Measurements from ENCODE around the gene CDKL2.

Gene CDKL2

DNA sequence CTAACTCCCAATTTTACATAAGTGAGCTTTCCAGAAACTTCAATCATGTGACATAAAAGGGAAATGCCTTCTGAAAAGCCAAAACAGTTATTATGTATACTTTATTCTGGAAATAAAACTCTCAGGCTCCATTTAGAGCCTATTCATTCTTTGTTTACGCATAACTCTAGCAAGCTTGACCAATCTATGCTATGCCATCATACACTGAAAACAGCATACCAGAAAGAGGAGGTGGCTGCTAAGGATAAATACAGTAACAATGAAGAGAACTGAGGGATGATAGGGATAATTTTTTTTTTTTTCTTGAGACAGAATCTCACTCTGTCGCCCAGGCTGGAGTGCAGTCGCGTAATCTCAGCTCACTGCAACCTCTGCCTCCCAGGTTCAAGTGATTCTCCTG is 24.4 kb downstream of the CDKL2 start:
- no CpG with 5 or more reads among the region's 4 CpGs for WGBS, 2 experiments (ENCODE audit: insufficient coverage in 2 of 2)
- no peak overlapping the region for H3K27ac ChIP-seq (ENCODE audit: low read depth, low read length, severe bottlenecking)

DNA sequence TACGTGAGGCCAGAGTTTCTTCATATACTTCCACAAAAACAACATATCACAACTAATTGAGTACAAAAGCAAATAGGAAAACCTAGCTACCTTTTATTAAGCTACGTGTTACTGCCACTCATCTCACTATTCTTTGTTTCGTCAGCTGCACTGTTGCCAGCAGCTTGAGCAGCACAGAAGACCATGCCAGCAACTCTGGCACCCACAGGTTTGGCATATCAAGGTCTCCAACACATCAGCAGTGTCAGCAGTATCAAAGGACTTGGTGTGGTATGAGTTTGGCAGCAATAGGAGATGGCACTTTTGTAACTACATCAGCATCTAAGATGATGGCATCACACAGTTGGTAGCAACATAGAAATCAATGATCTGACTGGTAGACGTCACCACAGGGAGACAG is 30.7 kb downstream of the CDKL2 start:
- Histone ChIP-seq H3K27ac (ENCODE audit: low read depth, low read length, severe bottlenecking) (no peak overlapping the region), H3K36me3 (ENCODE audit: control insufficient read depth, insufficient read depth, low read length) (no peaks in the 10 kb centered on the region), H3K9me3 (ENCODE audit: control insufficient read depth, low read length) (no peaks in the 10 kb centered on the region), H3K4me3 (ENCODE audit: extremely low read depth, insufficient read depth, low read length, poor library complexity, severe bottlenecking) (no peak overlapping the region), H3K4me1 (ENCODE audit: control insufficient read depth, insufficient read depth, low read length, poor library complexity, severe bottlenecking) (peaks cover 4% of the 10 kb centered on the region)
- 91 to 96% methylated on average over 3 to 4 of the region's 4 CpGs for WGBS, 2 experiments (ENCODE audit: insufficient coverage in 2 of 2)

More for the DNA sequence above, 24.4 kb downstream of the CDKL2 start:
- Histone ChIP-seq H3K9me3 (ENCODE audit: control insufficient read depth, low read length) (no peaks in the 10 kb centered on the region), H3K36me3 (ENCODE audit: control insufficient read depth, insufficient read depth, low read length) (no peaks in the 10 kb centered on the region), H3K4me3 (ENCODE audit: extremely low read depth, insufficient read depth, low read length, poor library complexity, severe bottlenecking) (no peak overlapping the region), H3K4me1 (ENCODE audit: control insufficient read depth, insufficient read depth, low read length, poor library complexity, severe bottlenecking) (no peaks in the 10 kb centered on the region)

- no peaks in the 10 kb centered on the region for H3K9me3 ChIP-seq (ENCODE audit: control insufficient read depth, low read length)
- peaks cover 4% of the 10 kb centered on the region for H3K4me1 ChIP-seq (ENCODE audit: control insufficient read depth, insufficient read depth, low read length, poor library complexity, severe bottlenecking)
- no peaks in the 10 kb centered on the region for H3K36me3 ChIP-seq (ENCODE audit: control insufficient read depth, insufficient read depth, low read length)
- H3K4me3 ChIP-seq (ENCODE audit: extremely low read depth, insufficient read depth, low read length, poor library complexity, severe bottlenecking): no peak overlapping the region
- 50% methylated on average over 1 of the region's 3 CpGs; no CpG with 5 or more reads in 1 of the 2 experiments for WGBS, 2 experiments (ENCODE audit: insufficient coverage in 2 of 2)
- H3K27ac ChIP-seq (ENCODE audit: low read depth, low read length, severe bottlenecking): no peak overlapping the region
Observed at GRCh38 chr4:75598390-75598789, 31.9 kb downstream of the CDKL2 start.

DNA sequence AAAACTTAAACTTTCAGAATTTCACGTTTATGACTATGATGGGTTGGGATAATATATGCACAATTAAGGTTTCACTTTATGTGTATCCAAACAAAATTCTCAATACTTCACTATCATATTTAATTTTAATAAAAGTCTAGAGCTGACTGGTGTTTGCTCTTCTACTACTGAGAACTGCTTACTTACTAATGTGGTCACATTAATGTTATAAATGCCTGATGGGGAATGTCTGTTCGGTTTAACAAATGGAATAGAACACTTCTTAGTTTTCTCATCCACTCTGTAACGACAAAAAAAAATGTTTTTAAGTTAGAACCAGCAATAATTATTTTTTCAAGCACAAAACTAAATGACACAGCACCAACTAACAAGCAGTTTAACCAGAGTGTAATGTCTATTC is 34.3 kb downstream of the CDKL2 start:
- Histone ChIP-seq H3K4me3 (ENCODE audit: extremely low read depth, insufficient read depth, low read length, poor library complexity, severe bottlenecking) (no peak overlapping the region), H3K9me3 (ENCODE audit: control insufficient read depth, low read length) (no peaks in the 10 kb centered on the region), H3K4me1 (ENCODE audit: control insufficient read depth, insufficient read depth, low read length, poor library complexity, severe bottlenecking) (peaks cover 4% of the 10 kb centered on the region), H3K36me3 (ENCODE audit: control insufficient read depth, insufficient read depth, low read length) (no peaks in the 10 kb centered on the region), H3K27ac (ENCODE audit: low read depth, low read length, severe bottlenecking) (no peak overlapping the region)
- WGBS, 2 experiments (ENCODE audit: insufficient coverage in 2 of 2): no CpG with 5 or more reads among the region's 3 CpGs

- Histone ChIP-seq H3K4me3 (ENCODE audit: extremely low read depth, insufficient read depth, low read length, poor library complexity, severe bottlenecking) (no peak overlapping the region), H3K27ac (ENCODE audit: low read depth, low read length, severe bottlenecking) (no peak overlapping the region), H3K4me1 (ENCODE audit: control insufficient read depth, insufficient read depth, low read length, poor library complexity, severe bottlenecking) (peaks cover 2% of the 10 kb centered on the region), H3K9me3 (ENCODE audit: control insufficient read depth, low read length) (no peaks in the 10 kb centered on the region), H3K36me3 (ENCODE audit: control insufficient read depth, insufficient read depth, low read length) (no peaks in the 10 kb centered on the region)
- WGBS, 2 experiments (ENCODE audit: insufficient coverage in 2 of 2): 100% methylated on average over 1 of the region's 1 CpG; no CpG with 5 or more reads in 1 of the 2 experiments
Observed at GRCh38 chr4:75593393-75593792, 36.9 kb downstream of the CDKL2 start.

- Histone ChIP-seq H3K4me3 (ENCODE audit: extremely low read depth, insufficient read depth, low read length, poor library complexity, severe bottlenecking) (no peak overlapping the region), H3K27ac (ENCODE audit: low read depth, low read length, severe bottlenecking) (no peak overlapping the region), H3K4me1 (ENCODE audit: control insufficient read depth, insufficient read depth, low read length, poor library complexity, severe bottlenecking) (no peaks in the 10 kb centered on the region), H3K36me3 (ENCODE audit: control insufficient read depth, insufficient read depth, low read length) (no peaks in the 10 kb centered on the region), H3K9me3 (ENCODE audit: control insufficient read depth, low read length) (peaks cover 6% of the 10 kb centered on the region)
- WGBS, 2 experiments (ENCODE audit: insufficient coverage in 2 of 2): 80 to 88% methylated on average over 2 of the region's 2 CpGs
Observed at GRCh38 chr4:75584067-75584466, 46.3 kb downstream of the CDKL2 start.

- WGBS, 2 experiments (ENCODE audit: insufficient coverage in 2 of 2): 80 to 92% methylated on average over 1 to 2 of the region's 2 CpGs
- H3K9me3 ChIP-seq (ENCODE audit: control insufficient read depth, low read length): no peaks in the 10 kb centered on the region
- H3K36me3 ChIP-seq (ENCODE audit: control insufficient read depth, insufficient read depth, low read length): no peaks in the 10 kb centered on the region
- H3K4me3 ChIP-seq (ENCODE audit: extremely low read depth, insufficient read depth, low read length, poor library complexity, severe bottlenecking): no peak overlapping the region
- no peaks in the 10 kb centered on the region for H3K4me1 ChIP-seq (ENCODE audit: control insufficient read depth, insufficient read depth, low read length, poor library complexity, severe bottlenecking)
- H3K27ac ChIP-seq (ENCODE audit: low read depth, low read length, severe bottlenecking): no peak overlapping the region
Observed at GRCh38 chr4:75567725-75568124, 62.6 kb downstream of the CDKL2 start.

DNA sequence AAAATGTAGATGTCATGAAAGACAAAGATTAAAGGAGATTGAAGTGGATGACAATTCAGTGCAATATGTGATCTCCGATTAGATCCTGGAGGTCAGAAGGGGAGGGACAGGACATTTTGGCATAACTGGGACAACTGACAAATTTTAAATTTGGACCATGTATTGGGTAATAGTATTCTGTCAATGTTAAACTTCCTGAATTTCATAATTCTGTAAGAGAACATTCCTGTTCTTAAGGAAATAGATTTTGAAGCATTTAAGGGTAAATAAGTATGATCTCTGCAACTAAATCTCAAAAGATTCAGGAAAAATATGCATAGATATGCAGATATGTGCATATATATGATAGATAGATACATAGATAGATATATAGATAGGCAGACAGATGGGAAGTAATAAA is 63.4 kb downstream of the CDKL2 start:
- Histone ChIP-seq H3K36me3 (ENCODE audit: control insufficient read depth, insufficient read depth, low read length) (no peaks in the 10 kb centered on the region), H3K27ac (ENCODE audit: low read depth, low read length, severe bottlenecking) (no peak overlapping the region), H3K4me3 (ENCODE audit: extremely low read depth, insufficient read depth, low read length, poor library complexity, severe bottlenecking) (no peak overlapping the region), H3K9me3 (ENCODE audit: control insufficient read depth, low read length) (no peaks in the 10 kb centered on the region), H3K4me1 (ENCODE audit: control insufficient read depth, insufficient read depth, low read length, poor library complexity, severe bottlenecking) (peaks cover 1% of the 10 kb centered on the region)
- 89 to 91% methylated on average over 1 of the region's 1 CpG for WGBS, 2 experiments (ENCODE audit: insufficient coverage in 2 of 2)

DNA sequence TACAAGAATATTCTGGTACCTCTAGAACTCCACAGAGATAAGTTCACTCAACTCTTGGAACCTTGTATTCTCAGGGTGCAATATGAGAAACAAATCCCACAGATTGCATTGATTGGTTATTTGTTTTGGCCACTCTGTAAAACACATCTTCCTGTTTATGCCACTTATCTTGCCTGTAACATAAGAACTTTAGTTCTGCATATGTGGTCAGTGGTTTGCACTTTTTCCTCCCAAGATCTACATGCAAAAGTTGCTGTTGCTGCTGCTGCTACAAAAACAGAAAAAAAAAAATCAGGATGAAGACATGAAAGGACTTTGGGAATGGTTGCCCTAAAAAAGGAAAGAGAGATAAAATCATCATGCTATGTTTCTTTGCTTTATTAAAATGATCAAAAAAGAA is 64.8 kb downstream of the CDKL2 start:
- peaks cover 5% of the 10 kb centered on the region for H3K4me1 ChIP-seq (ENCODE audit: control insufficient read depth, insufficient read depth, low read length, poor library complexity, severe bottlenecking)
- H3K4me3 ChIP-seq (ENCODE audit: extremely low read depth, insufficient read depth, low read length, poor library complexity, severe bottlenecking): no peak overlapping the region
- H3K9me3 ChIP-seq (ENCODE audit: control insufficient read depth, low read length): no peaks in the 10 kb centered on the region
- H3K27ac ChIP-seq (ENCODE audit: low read depth, low read length, severe bottlenecking): no peak overlapping the region
- no peaks in the 10 kb centered on the region for H3K36me3 ChIP-seq (ENCODE audit: control insufficient read depth, insufficient read depth, low read length)

- Histone ChIP-seq H3K4me3 (ENCODE audit: extremely low read depth, insufficient read depth, low read length, poor library complexity, severe bottlenecking) (no peak overlapping the region), H3K9me3 (ENCODE audit: control insufficient read depth, low read length) (no peaks in the 10 kb centered on the region), H3K36me3 (ENCODE audit: control insufficient read depth, insufficient read depth, low read length) (no peaks in the 10 kb centered on the region), H3K27ac (ENCODE audit: low read depth, low read length, severe bottlenecking) (no peak overlapping the region), H3K4me1 (ENCODE audit: control insufficient read depth, insufficient read depth, low read length, poor library complexity, severe bottlenecking) (peaks cover 5% of the 10 kb centered on the region)
- 78 to 81% methylated on average over 7 to 11 of the region's 11 CpGs for WGBS, 2 experiments (ENCODE audit: insufficient coverage in 2 of 2)
Observed at GRCh38 chr4:75564023-75564422, 66.3 kb downstream of the CDKL2 start.

- H3K4me1 ChIP-seq (ENCODE audit: control insufficient read depth, insufficient read depth, low read length, poor library complexity, severe bottlenecking): peaks cover 7% of the 10 kb centered on the region
- 75 to 80% methylated on average over 5 to 7 of the region's 8 CpGs for WGBS, 2 experiments (ENCODE audit: insufficient coverage in 2 of 2)
- H3K27ac ChIP-seq (ENCODE audit: low read depth, low read length, severe bottlenecking): no peak overlapping the region
- no peaks in the 10 kb centered on the region for H3K9me3 ChIP-seq (ENCODE audit: control insufficient read depth, low read length)
- no peak overlapping the region for H3K4me3 ChIP-seq (ENCODE audit: extremely low read depth, insufficient read depth, low read length, poor library complexity, severe bottlenecking)
- H3K36me3 ChIP-seq (ENCODE audit: control insufficient read depth, insufficient read depth, low read length): no peaks in the 10 kb centered on the region
Observed at GRCh38 chr4:75561789-75562188, 68.5 kb downstream of the CDKL2 start.
